ENCODE measurements around the gene TIMP3.

The TIMP3 gene

GRCh38 chr22:32803020-32803737 lies 1.7 kb downstream of the TIMP3 start:
- H3K4me3 ChIP-seq (ENCODE audit: low read length) = peak overlapping the region; percentile 100
- DNase-seq (ENCODE audit: low read depth) = no peak
- TF ChIP-seq CTCF (conservative IDR thresholded peaks at IDR 0.05; ENCODE audit: low read depth, low read length) = no peak

GRCh38 chr22:32803738-32804435 lies 2.4 kb downstream of the TIMP3 start:
- no peak for DNase-seq (ENCODE audit: low read depth)
- no peak for TF ChIP-seq CTCF (conservative IDR thresholded peaks at IDR 0.05; ENCODE audit: low read depth, low read length)
- peak overlapping the region; percentile 100 for H3K4me3 ChIP-seq (ENCODE audit: low read length)

- no peak for DNase-seq (ENCODE audit: low read depth)
- peak overlapping the region; percentile 100 for H3K4me3 ChIP-seq (ENCODE audit: low read length)
- TF ChIP-seq CTCF (conservative IDR thresholded peaks at IDR 0.05; ENCODE audit: low read depth, low read length) = no peak
Measured at GRCh38 chr22:32804531-32805360, 3.2 kb downstream of the TIMP3 start.

- peak overlapping the region; percentile 100 for H3K4me3 ChIP-seq (ENCODE audit: low read length)
- no peak for DNase-seq (ENCODE audit: low read depth)
- no peak for TF ChIP-seq CTCF (conservative IDR thresholded peaks at IDR 0.05; ENCODE audit: low read depth, low read length)
Measured at GRCh38 chr22:32805361-32805881, 3.9 kb downstream of the TIMP3 start.

- H3K4me3 ChIP-seq (ENCODE audit: low read length) = peak overlapping the region; percentile 100
- TF ChIP-seq CTCF (conservative IDR thresholded peaks at IDR 0.05; ENCODE audit: low read depth, low read length) = no peak
- DNase-seq (ENCODE audit: low read depth) = no peak
Measured at GRCh38 chr22:32806296-32806695, 4.8 kb downstream of the TIMP3 start.

GRCh38 chr22:32808038-32808445 lies 6.5 kb downstream of the TIMP3 start:
- TF ChIP-seq CTCF (conservative IDR thresholded peaks at IDR 0.05; ENCODE audit: low read depth, low read length) = no peak
- H3K4me3 ChIP-seq (ENCODE audit: low read length) = peak overlapping the region; percentile 37
- DNase-seq (ENCODE audit: low read depth) = no peak
